GM19035 (cell line): Measurements from ENCODE around the gene ARHGAP40.

Experiments
- ATAC-seq: cut with Tn5 transposase; IDR thresholded peaks from one replicate; pipeline ENCODE4 v1.9.1; 2021; ENCODE audit not compliant: unreplicated experiment

Gene ARHGAP40

GRCh38 chr20:38674092-38674764 lies 72.6 kb downstream of the ARHGAP40 start:
- ATAC-seq: peak; percentile 60

- no peak for ATAC-seq
These were observed 73.1 kb downstream of the ARHGAP40 start for GRCh38 chr20:38674765-38675133.

GRCh38 chr20:38676576-38676975 lies 75.0 kb downstream of the ARHGAP40 start:
- ATAC-seq: no peak

GRCh38 chr20:38680500-38681306 lies 79.1 kb downstream of the ARHGAP40 start:
- no peak for ATAC-seq

- ATAC-seq: no peak
These were observed 83.7 kb downstream of the ARHGAP40 start for GRCh38 chr20:38685271-38685670.

GRCh38 chr20:38685853-38686473 lies 84.4 kb downstream of the ARHGAP40 start:
- ATAC-seq: no peak

- no peak for ATAC-seq
These were observed 91.1 kb downstream of the ARHGAP40 start for GRCh38 chr20:38692436-38693411.

GRCh38 chr20:38697306-38697705 lies 95.7 kb downstream of the ARHGAP40 start:
- ATAC-seq: no peak

GRCh38 chr20:38698541-38698940 lies 96.9 kb downstream of the ARHGAP40 start:
- no peak for ATAC-seq

GRCh38 chr20:38700141-38700540 lies 98.5 kb downstream of the ARHGAP40 start:
- ATAC-seq: no peak
